ENCODE data around the gene CADM1.

- TF ChIP-seq CTCF (IDR thresholded peaks at IDR 0.05): no peak
- no peak for TF ChIP-seq POLR2A (IDR thresholded peaks at IDR 0.05)
- TF ChIP-seq EP300 (IDR thresholded peaks at IDR 0.05): no peak
Observed at GRCh38 chr11:115249061-115249578, 255.1 kb downstream of the CADM1 start.
